ENCODE results near the gene PRDX5.

GRCh38 chr11:64338716-64339115, 20.8 kb downstream of the PRDX5 start:
- TF ChIP-seq POLR2AphosphoS5 (IDR thresholded peaks at IDR 0.05; ENCODE audit: borderline replicate concordance, low read depth, low read length) (no peak), EZH2 (IDR thresholded peaks at IDR 0.05) (no peak), FOXP2 (optimal IDR thresholded peaks at IDR 0.05; ENCODE audit: control extremely low read depth, extremely low read length, insufficient read depth) (no peak)

All from SK-N-MC (cell line).